CD4-positive, CD25-positive, alpha-beta regulatory T cell (primary cell): Measurements from ENCODE around the gene TDRD7. TPM values are rescaled to one million over a fixed set of nuclear protein-coding genes. Genes with fewer than 3 reads are reported as not detected.

Experiments
- ATAC-seq, 2 donors: fragments of 150-1000 bp; cut with Tn5 transposase; one replicate each; pipeline ENCODE4 v1.10.0; 2021; ENCODE audit warnings: low read depth in 2 of 2, moderate number of reproducible peaks in 2 of 2, moderate library complexity in 1 of 2
- DNase-seq, 3 donors: peaks; one replicate each; pipeline versions ENCODE4 v3.0.0 to v3.0.0-alpha.2; 2012 to 2022; ENCODE audit warnings: mixed read lengths in 1 of 3
- H3K27ac ChIP-seq: one replicate; pipeline ENCODE4 v1.7.0; 2013; ENCODE audit warnings: mild to moderate bottlenecking, low read length; ENCODE audit not compliant: insufficient read depth, poor library complexity, severe bottlenecking
- H3K27me3 ChIP-seq: one replicate; pipeline ENCODE4 v1.7.0; 2013; ENCODE audit warnings: low read length; ENCODE audit not compliant: control insufficient read depth, insufficient read depth
- H3K36me3 ChIP-seq: one replicate; pipeline ENCODE4 v1.7.0; 2013; ENCODE audit warnings: mild to moderate bottlenecking, low read length, moderate library complexity; ENCODE audit not compliant: control insufficient read depth, insufficient read depth
- H3K4me1 ChIP-seq: 2 replicates; pipeline ENCODE4 v1.7.0; 2013; ENCODE audit warnings: mild to moderate bottlenecking, low read length; ENCODE audit not compliant: insufficient read depth, control insufficient read depth, poor library complexity, severe bottlenecking
- H3K4me3 ChIP-seq: one replicate; pipeline ENCODE4 v1.7.0; 2013; ENCODE audit warnings: low read depth, mild to moderate bottlenecking, low read length, moderate library complexity
- H3K9me3 ChIP-seq, 2 experiments: 1 replicate in 1 of 2; 2 replicates in 1 of 2; pipeline ENCODE4 v1.7.0; 2013; ENCODE audit warnings: low read length in 2 of 2, mild to moderate bottlenecking in 1 of 2, moderate library complexity in 1 of 2; ENCODE audit not compliant: control insufficient read depth in 2 of 2
- H3K27ac Mint-ChIP-seq, 3 donors: one replicate each; pipeline ENCODE4 v1.8.0; 2020 to 2022; ENCODE audit warnings: mild to moderate bottlenecking in 3 of 3, mixed read lengths in 3 of 3, moderate library complexity in 2 of 3
- H3K27me3 Mint-ChIP-seq: one replicate; pipeline ENCODE4 v1.8.0; 2022; ENCODE audit warnings: mild to moderate bottlenecking, mixed read lengths
- H3K36me3 Mint-ChIP-seq: one replicate; pipeline ENCODE4 v1.8.0; 2020; ENCODE audit warnings: mixed read lengths
- H3K4me1 Mint-ChIP-seq, 4 donors: one replicate each; pipeline ENCODE4 v1.8.0; 2020 to 2022; ENCODE audit warnings: mixed read lengths in 4 of 4, mild to moderate bottlenecking in 1 of 4
- H3K4me3 Mint-ChIP-seq, 4 donors: one replicate each; pipeline ENCODE4 v1.8.0; 2020 to 2022; ENCODE audit warnings: mild to moderate bottlenecking in 4 of 4, mixed read lengths in 4 of 4, moderate library complexity in 3 of 4
- H3K9me3 Mint-ChIP-seq, 7 donors: one replicate each; pipeline ENCODE4 v1.8.0; 2020 to 2022; ENCODE audit warnings: mixed read lengths in 7 of 7, mild to moderate bottlenecking in 3 of 7, moderate library complexity in 2 of 7
- polyA plus RNA-seq, 4 donors: library from polyadenylated mRNA; unstranded; fragments of 300-500 nt; fragmentation: Illumina TruSeq; gene quantifications; one replicate each; pipeline ENCODE4 v1.2.3, GENCODE V29; 2021
- total RNA-seq: library from RNA; stranded (reverse); gene quantifications from one replicate; pipeline ENCODE4 v1.2.3, GENCODE V29; 2022

TDRD7 gene
- total and polyA plus RNA-seq, 5 donors from 2014 or later, result 5.1 to 10.3 (median 8.1) TPM

- Histone ChIP-seq H3K4me1 (peaks cover 16% of the 10 kb centered on the region), H3K4me3 (no peak overlapping the region), H3K36me3 (no peaks in the 10 kb centered on the region), H3K27ac (no peak overlapping the region), H3K27me3 (peaks cover under 1% of the 10 kb centered on the region), H3K9me3 (no peaks in the 10 kb centered on the region)
- no peak for DNase-seq
- Mint-ChIP-seq H3K27me3 (no peaks in the 10 kb centered on the region), H3K9me3 (no peaks in the 10 kb centered on the region), H3K27ac (no peak overlapping the region), H3K4me1 (peaks cover 41 to 57% (median 46%) of the 10 kb centered on the region in 4 donors), H3K4me3 (no peak overlapping the region), H3K36me3 (no peaks in the 10 kb centered on the region)
- no peak for ATAC-seq
Observed at GRCh38 chr9:97415146-97415545, 3.2 kb downstream of the TDRD7 start.

- H3K27me3 Mint-ChIP-seq, result no peaks in the 10 kb centered on the region
- Histone ChIP-seq H3K27ac (no peak overlapping the region), H3K27me3 (no peaks in the 10 kb centered on the region), H3K4me3 (no peak overlapping the region), H3K4me1 (no peaks in the 10 kb centered on the region), H3K36me3 (peaks cover 4% of the 10 kb centered on the region), H3K9me3 (no peaks in the 10 kb centered on the region)
- H3K4me3 Mint-ChIP-seq, result peak overlapping the region in 1 of 4 donors; percentile 55
- H3K9me3 Mint-ChIP-seq, result peaks cover 0 to 9% (median 3%) of the 10 kb centered on the region in 7 donors
- peaks cover 19% of the 10 kb centered on the region for H3K36me3 Mint-ChIP-seq
- ATAC-seq (no peak), DNase-seq (no peak)
- H3K27ac Mint-ChIP-seq, result no peak overlapping the region
- H3K4me1 Mint-ChIP-seq, result peaks cover 36 to 48% (median 40%) of the 10 kb centered on the region in 4 donors
Observed at GRCh38 chr9:97418880-97419279, 7.0 kb downstream of the TDRD7 start.

GRCh38 chr9:97419309-97419867 is 7.5 kb downstream of the TDRD7 start:
- ATAC-seq (no peak), DNase-seq (no peak)
- Histone ChIP-seq H3K27me3 (no peaks in the 10 kb centered on the region), H3K4me1 (no peaks in the 10 kb centered on the region), H3K36me3 (peaks cover 4% of the 10 kb centered on the region), H3K27ac (no peak overlapping the region), H3K4me3 (no peak overlapping the region), H3K9me3 (no peaks in the 10 kb centered on the region)
- H3K27ac Mint-ChIP-seq, result peak overlapping the region in 1 of 3 donors; percentile 54
- H3K4me1 Mint-ChIP-seq, result peaks cover 34 to 47% (median 40%) of the 10 kb centered on the region in 4 donors
- H3K9me3 Mint-ChIP-seq, result peaks cover 0 to 12% (median 3%) of the 10 kb centered on the region in 7 donors
- no peak overlapping the region for H3K4me3 Mint-ChIP-seq
- H3K36me3 Mint-ChIP-seq, result peaks cover 22% of the 10 kb centered on the region
- no peaks in the 10 kb centered on the region for H3K27me3 Mint-ChIP-seq

GRCh38 chr9:97425336-97425972 is 13.6 kb downstream of the TDRD7 start:
- peaks cover 39% of the 10 kb centered on the region for H3K36me3 Mint-ChIP-seq
- no peak overlapping the region for H3K27ac ChIP-seq
- H3K27me3 Mint-ChIP-seq, result no peaks in the 10 kb centered on the region
- no peak for ATAC-seq
- no peaks in the 10 kb centered on the region for H3K27me3 ChIP-seq
- peaks cover 0 to 14% (median 3%) of the 10 kb centered on the region in 7 donors for H3K9me3 Mint-ChIP-seq
- no peaks in the 10 kb centered on the region for H3K4me1 ChIP-seq
- H3K9me3 ChIP-seq, result no peaks in the 10 kb centered on the region
- H3K4me3 ChIP-seq, result no peak overlapping the region
- peaks cover 5 to 19% (median 13%) of the 10 kb centered on the region in 4 donors for H3K4me1 Mint-ChIP-seq
- H3K36me3 ChIP-seq, result peaks cover 22% of the 10 kb centered on the region
- H3K4me3 Mint-ChIP-seq, result no peak overlapping the region
- no peak overlapping the region for H3K27ac Mint-ChIP-seq
- DNase-seq, result no peak

- Histone ChIP-seq H3K4me1 (no peaks in the 10 kb centered on the region), H3K36me3 (peaks cover 27% of the 10 kb centered on the region), H3K4me3 (no peak overlapping the region), H3K27ac (no peak overlapping the region), H3K27me3 (no peaks in the 10 kb centered on the region), H3K9me3 (no peaks in the 10 kb centered on the region)
- Mint-ChIP-seq H3K27me3 (no peaks in the 10 kb centered on the region), H3K36me3 (peaks cover 40% of the 10 kb centered on the region), H3K4me1 (peaks cover 4 to 16% (median 10%) of the 10 kb centered on the region in 4 donors), H3K4me3 (no peak overlapping the region), H3K27ac (no peak overlapping the region), H3K9me3 (peaks cover 0 to 14% (median 3%) of the 10 kb centered on the region in 7 donors)
- ATAC-seq (no peak), DNase-seq (no peak)
Observed at GRCh38 chr9:97425973-97426336, 14.1 kb downstream of the TDRD7 start.

GRCh38 chr9:97427885-97428284 is 16.0 kb downstream of the TDRD7 start:
- no peak for DNase-seq
- Mint-ChIP-seq H3K27me3 (no peaks in the 10 kb centered on the region), H3K4me3 (no peak overlapping the region), H3K9me3 (peaks cover 0 to 11% (median under 1%) of the 10 kb centered on the region in 7 donors), H3K4me1 (peaks cover 0 to 16% (median 8%) of the 10 kb centered on the region in 4 donors), H3K36me3 (peaks cover 39% of the 10 kb centered on the region), H3K27ac (peak overlapping the region in 1 of 3 donors; percentile 13)
- no peaks in the 10 kb centered on the region for H3K4me1 ChIP-seq
- peaks cover 45% of the 10 kb centered on the region for H3K36me3 ChIP-seq
- no peaks in the 10 kb centered on the region for H3K27me3 ChIP-seq
- no peak for ATAC-seq
- H3K9me3 ChIP-seq, result no peaks in the 10 kb centered on the region
- no peak overlapping the region for H3K4me3 ChIP-seq
- H3K27ac ChIP-seq, result no peak overlapping the region

- H3K27ac ChIP-seq, result no peak overlapping the region
- Mint-ChIP-seq H3K36me3 (peaks cover 41% of the 10 kb centered on the region), H3K9me3 (no peaks in the 10 kb centered on the region), H3K4me3 (no peak overlapping the region), H3K27me3 (no peaks in the 10 kb centered on the region), H3K4me1 (peaks cover 0 to 15% (median 3%) of the 10 kb centered on the region in 4 donors), H3K27ac (no peak overlapping the region)
- H3K36me3 ChIP-seq, result peaks cover 56% of the 10 kb centered on the region
- H3K4me3 ChIP-seq, result no peak overlapping the region
- no peaks in the 10 kb centered on the region for H3K27me3 ChIP-seq
- no peaks in the 10 kb centered on the region for H3K4me1 ChIP-seq
- no peaks in the 10 kb centered on the region for H3K9me3 ChIP-seq
- no peak for DNase-seq
- no peak for ATAC-seq
Observed at GRCh38 chr9:97430316-97431043, 18.6 kb downstream of the TDRD7 start.
